Thoracic aorta (tissue), 2 donors: ENCODE results near the gene KRTAP10-11. TPM values are rescaled to one million over a fixed set of nuclear protein-coding genes. Genes with fewer than 3 reads are reported as not detected.

Experiments
- ATAC-seq: fragments of 150-250 bp; one replicate; pipeline ENCODE4 v1.8.0; 2017; ENCODE audit warnings: low read depth; ENCODE audit not compliant: insufficient number of reproducible peaks, low FRiP score
- DNase-seq: peaks from one replicate; pipeline ENCODE4 v3.0.0-alpha.2; 2020; ENCODE audit warnings: low spot score
- H3K27ac ChIP-seq, 2 donors: fragments of 200-600 bp; sonication (generic); 1 replicate in 1 of 2; 2 replicates in 1 of 2; pipeline ENCODE4 v1.5.1; 2016; ENCODE audit warnings: mild to moderate bottlenecking in 2 of 2, moderate library complexity in 2 of 2
- H3K27me3 ChIP-seq: fragments of 200-600 bp; sonication (generic); replicated peaks from 2 replicates; pipeline ENCODE4 v1.6.0; 2016; ENCODE audit warnings: mild to moderate bottlenecking; ENCODE audit not compliant: insufficient read depth
- H3K36me3 ChIP-seq: fragments of 200-600 bp; sonication (generic); one replicate; pipeline ENCODE4 v1.5.1; 2016
- H3K4me1 ChIP-seq, 2 donors: fragments of 200-600 bp; sonication (generic); 1 replicate in 1 of 2; 2 replicates in 1 of 2; pipeline versions ENCODE4 v1.5.1 to v1.6.0; 2016; ENCODE audit warnings: low read depth in 2 of 2, mild to moderate bottlenecking in 1 of 2; ENCODE audit not compliant: control insufficient read depth in 1 of 2
- H3K4me3 ChIP-seq: fragments of 200-600 bp; sonication (generic); 2 replicates; pipeline ENCODE4 v1.5.1; 2016; ENCODE audit warnings: mild to moderate bottlenecking
- H3K9me3 ChIP-seq: fragments of 200-600 bp; sonication (generic); 2 replicates; pipeline ENCODE4 v1.5.1; 2016
- CTCF ChIP-seq: fragments of 200-600 bp; sonication (generic); IDR thresholded peaks from one replicate; pipeline ENCODE4 v1.5.1; 2019; ENCODE audit warnings: antibody characterized with exemption
- total RNA-seq, 2 donors: library from RNA; depleted of rRNA; stranded (reverse); fragments of >200 nt; gene quantifications; one replicate each; pipeline versions ENCODE4 v1.1.0 to v1.2.3, GENCODE V29; 2016

KRTAP10-11 gene
- total RNA-seq, 2 donors from 2014 or later, result not detected

GRCh38 chr21:44648557-44649311 is 2.5 kb downstream of the KRTAP10-11 start:
- H3K27ac ChIP-seq, result no peak overlapping the region
- H3K9me3 ChIP-seq, result no peaks in the 10 kb centered on the region
- DNase-seq (no peak), ATAC-seq (no peak)
- no peaks in the 10 kb centered on the region for H3K27me3 ChIP-seq
- no peaks in the 10 kb centered on the region for H3K4me1 ChIP-seq
- H3K4me3 ChIP-seq, result no peak overlapping the region
- H3K36me3 ChIP-seq, result no peaks in the 10 kb centered on the region
- TF ChIP-seq CTCF, result no peak

- Histone ChIP-seq H3K36me3 (no peaks in the 10 kb centered on the region), H3K9me3 (no peaks in the 10 kb centered on the region), H3K27me3 (no peaks in the 10 kb centered on the region), H3K4me1 (no peaks in the 10 kb centered on the region), H3K4me3 (no peak overlapping the region), H3K27ac (no peak overlapping the region)
- no peak for DNase-seq
- no peak for TF ChIP-seq CTCF
- ATAC-seq, result no peak
Observed at GRCh38 chr21:44649521-44650100, 3.4 kb downstream of the KRTAP10-11 start.

GRCh38 chr21:44650265-44650972 is 4.2 kb downstream of the KRTAP10-11 start:
- H3K27me3 ChIP-seq, result no peaks in the 10 kb centered on the region
- no peak for ATAC-seq
- no peaks in the 10 kb centered on the region for H3K9me3 ChIP-seq
- H3K27ac ChIP-seq, result no peak overlapping the region
- H3K4me1 ChIP-seq, result no peaks in the 10 kb centered on the region
- no peak for TF ChIP-seq CTCF
- no peak overlapping the region for H3K4me3 ChIP-seq
- no peaks in the 10 kb centered on the region for H3K36me3 ChIP-seq
- DNase-seq, result no peak

GRCh38 chr21:44650973-44651675 is 4.9 kb downstream of the KRTAP10-11 start:
- Histone ChIP-seq H3K27ac (no peak overlapping the region), H3K4me1 (no peaks in the 10 kb centered on the region), H3K4me3 (no peak overlapping the region), H3K36me3 (no peaks in the 10 kb centered on the region), H3K9me3 (peaks cover 2% of the 10 kb centered on the region), H3K27me3 (no peaks in the 10 kb centered on the region)
- DNase-seq (no peak), ATAC-seq (no peak)
- TF ChIP-seq CTCF, result no peak

- H3K36me3 ChIP-seq, result no peaks in the 10 kb centered on the region
- ATAC-seq, result no peak
- H3K4me3 ChIP-seq, result no peak overlapping the region
- no peak overlapping the region for H3K27ac ChIP-seq
- DNase-seq, result no peak
- H3K27me3 ChIP-seq, result no peaks in the 10 kb centered on the region
- peaks cover 3% of the 10 kb centered on the region for H3K9me3 ChIP-seq
- H3K4me1 ChIP-seq, result no peaks in the 10 kb centered on the region
- TF ChIP-seq CTCF, result no peak
Observed at GRCh38 chr21:44653123-44653522, 6.9 kb downstream of the KRTAP10-11 start.
